ENCODE results near the gene CAMTA1. TPM values are rescaled to one million over a fixed set of nuclear protein-coding genes. Genes with fewer than 3 reads are reported as not detected.
A peak's percentile ranks its signal among the peaks of the same experiment; 100 is the strongest.

Gene CAMTA1
- total and polyA plus RNA-seq, 12 donors = 123 to 265 (median 142) TPM

- Histone ChIP-seq H3K4me1 (no peaks in the 10 kb centered on the region), H3K27ac (no peak overlapping the region), H3K27me3 (no peaks in the 10 kb centered on the region), H3K36me3 (no peaks in the 10 kb centered on the region), H3K9me3 (peaks cover 0 to 15% (median 0%) of the 10 kb centered on the region in 11 donors), H3K4me3 (no peak overlapping the region)
- ATAC-seq = peak in 7 of 8 donors; percentile 61 to 91 (median 79)
- DNase-seq = peak in 1 of 2 donors; percentile 14
- TF ChIP-seq CTCF (IDR thresholded peaks at IDR 0.05) = peak in 7 of 9 donors; percentile 26 to 59 (median 43)
- intact Hi-C loops (cut with DNase I) = loop anchor here in 1 of 10 donors (10.0 kb wide), 1 partner anchor 77 kb away; no protein-coding TSS in a partner anchor
- WGBS, 2 donors = 52 to 58% methylated on average over 10 of the region's 10 CpGs
Measured at GRCh38 chr1:6998267-6998666, 213.0 kb downstream of the CAMTA1 start.

GRCh38 chr1:6999826-7000225 is 214.6 kb downstream of the CAMTA1 start:
- Histone ChIP-seq H3K9me3 (no peaks in the 10 kb centered on the region), H3K36me3 (no peaks in the 10 kb centered on the region), H3K4me1 (no peaks in the 10 kb centered on the region), H3K4me3 (no peak overlapping the region), H3K27ac (no peak overlapping the region), H3K27me3 (no peaks in the 10 kb centered on the region)
- intact Hi-C loops (cut with DNase I) = loop anchor here in 3 of 10 donors (5.0 to 10.0 kb wide), 3 partner anchors 55 to 75 kb away; no protein-coding TSS in a partner anchor
- DNase-seq = no peak
- ATAC-seq = no peak
- WGBS, 2 donors = 90 to 91% methylated on average over 6 of the region's 6 CpGs
- TF ChIP-seq CTCF (IDR thresholded peaks at IDR 0.05) = no peak

- H3K4me1 ChIP-seq = no peaks in the 10 kb centered on the region
- no peak for ATAC-seq
- no peak overlapping the region for H3K27ac ChIP-seq
- H3K4me3 ChIP-seq = no peak overlapping the region
- H3K27me3 ChIP-seq = no peaks in the 10 kb centered on the region
- H3K36me3 ChIP-seq = no peaks in the 10 kb centered on the region
- DNase-seq = no peak
- intact Hi-C loops (cut with DNase I) = loop anchor here in 2 of 10 donors (5.0 to 10.0 kb wide), 2 partner anchors 56 to 67 kb away; no protein-coding TSS in a partner anchor
- no peak for TF ChIP-seq CTCF (IDR thresholded peaks at IDR 0.05)
- WGBS, 2 donors = 92 to 94% methylated on average over 3 of the region's 3 CpGs
- no peaks in the 10 kb centered on the region for H3K9me3 ChIP-seq
Measured at GRCh38 chr1:7000720-7001119, 215.5 kb downstream of the CAMTA1 start.

GRCh38 chr1:7002728-7003127 is 217.5 kb downstream of the CAMTA1 start:
- H3K27ac ChIP-seq = no peak overlapping the region
- no peaks in the 10 kb centered on the region for H3K9me3 ChIP-seq
- no peak overlapping the region for H3K4me3 ChIP-seq
- H3K27me3 ChIP-seq = no peaks in the 10 kb centered on the region
- H3K36me3 ChIP-seq = no peaks in the 10 kb centered on the region
- 87 to 90% methylated on average over 8 of the region's 8 CpGs for WGBS, 2 donors
- no peak for TF ChIP-seq CTCF (IDR thresholded peaks at IDR 0.05)
- H3K4me1 ChIP-seq = no peaks in the 10 kb centered on the region
- no peak for DNase-seq
- intact Hi-C loops (cut with DNase I) = loop anchor here in 2 of 10 donors (5.0 to 10.0 kb wide), 2 partner anchors 58 to 65 kb away; no protein-coding TSS in a partner anchor
- no peak for ATAC-seq
